Activated T-cell treated with anti-CD3 and anti-CD28 coated beads, Interleukin-2, amount 50 U/mL, for 24 hours (primary cell): ENCODE measurements around the gene PRRT1B.

ENCODE experiments used
- DNase-seq: peaks from one replicate; pipeline ENCODE4 v3.0.0-alpha.2; 2020
- H3K27ac Mint-ChIP-seq: 2 replicates; pipeline ENCODE4 v1.8.0; 2020; ENCODE audit warnings: mild to moderate bottlenecking, mixed read lengths
- H3K27me3 Mint-ChIP-seq: 2 replicates; pipeline ENCODE4 v1.8.0; 2020; ENCODE audit warnings: mixed read lengths
- H3K36me3 Mint-ChIP-seq: 2 replicates; pipeline ENCODE4 v1.8.0; 2020; ENCODE audit warnings: low read depth, mixed read lengths
- H3K4me1 Mint-ChIP-seq: 2 replicates; pipeline ENCODE4 v1.8.0; 2020; ENCODE audit warnings: low read depth, mixed read lengths
- H3K4me3 Mint-ChIP-seq: 2 replicates; pipeline ENCODE4 v1.8.0; 2020; ENCODE audit warnings: mild to moderate bottlenecking, moderate library complexity, mixed read lengths
- H3K9me3 Mint-ChIP-seq: 2 replicates; pipeline ENCODE4 v1.8.0; 2020; ENCODE audit warnings: mixed read lengths

PRRT1B gene

DNA sequence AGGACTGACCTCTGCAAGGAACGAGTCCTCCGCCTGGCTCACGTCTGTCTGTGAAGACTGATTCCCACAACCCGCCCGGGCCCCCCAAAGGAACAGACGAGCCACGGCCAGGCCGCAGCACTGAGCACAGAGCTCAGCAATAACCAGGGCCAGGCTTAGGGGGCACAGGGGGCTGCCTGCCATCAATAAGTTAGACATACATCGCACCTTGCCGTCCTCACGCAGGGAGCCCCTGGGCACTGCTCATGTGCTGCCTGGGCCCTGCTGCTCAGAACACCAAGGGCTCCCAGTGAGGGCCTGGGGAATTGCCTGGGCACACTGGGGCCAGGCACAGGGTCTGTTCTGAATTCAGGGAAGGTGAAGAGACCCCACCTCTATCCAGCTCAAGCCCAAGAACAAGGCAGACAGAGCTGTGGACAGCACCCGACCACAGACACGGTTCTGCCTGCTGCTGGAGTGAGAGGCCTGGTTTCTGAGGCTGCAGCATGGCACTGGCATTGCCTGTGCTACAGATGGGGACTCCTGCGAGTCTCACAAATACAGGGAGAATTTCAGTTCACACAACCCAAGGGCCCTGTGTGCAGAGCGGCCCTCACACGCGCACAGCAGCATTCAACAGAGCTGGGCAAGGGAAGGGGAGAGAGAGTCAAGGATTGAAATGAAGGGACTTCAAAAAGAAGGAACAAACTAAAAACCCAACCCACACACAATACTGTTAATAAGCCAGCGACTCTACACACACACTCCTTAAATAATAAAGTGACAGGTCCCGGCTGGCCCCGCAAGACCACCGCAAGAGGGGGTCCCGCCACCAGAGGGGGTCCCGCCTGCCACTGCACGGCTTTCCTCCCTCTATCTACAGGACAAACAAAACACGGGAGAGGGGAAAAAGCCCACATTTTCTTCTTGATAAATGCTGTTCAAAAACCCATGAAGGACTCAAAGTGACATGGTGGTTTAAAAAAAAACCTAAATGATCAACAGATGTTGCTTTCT, 32.0 kb downstream of the PRRT1B start:
- no peak for DNase-seq
- no peaks in the 10 kb centered on the region for H3K27me3 Mint-ChIP-seq
- no peaks in the 10 kb centered on the region for H3K9me3 Mint-ChIP-seq
- peaks cover 27% of the 10 kb centered on the region for H3K4me1 Mint-ChIP-seq
- H3K4me3 Mint-ChIP-seq = no peak overlapping the region
- peak overlapping the region; percentile 92 for H3K27ac Mint-ChIP-seq
- H3K36me3 Mint-ChIP-seq = peaks cover 94% of the 10 kb centered on the region

DNA sequence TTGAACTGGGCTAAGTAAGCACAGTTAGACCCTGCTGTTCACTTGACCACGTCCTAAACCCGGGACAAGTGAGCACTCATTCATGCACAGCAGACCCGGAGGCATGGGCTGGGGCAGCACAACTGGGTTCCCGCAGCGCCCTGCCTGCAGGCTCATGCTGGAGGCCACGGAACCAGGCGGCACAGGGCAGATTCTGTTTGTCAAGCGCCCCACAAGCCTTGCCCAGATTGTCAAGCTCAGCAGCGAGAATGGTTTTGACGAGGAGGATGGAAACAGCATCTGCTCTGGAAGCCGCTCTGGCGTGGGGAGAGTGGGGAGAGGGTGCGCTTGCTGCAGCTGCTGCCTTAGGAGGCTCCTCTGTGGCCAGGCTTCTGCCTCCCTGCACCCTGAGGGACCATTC, 32.7 kb downstream of the PRRT1B start:
- no peaks in the 10 kb centered on the region for H3K27me3 Mint-ChIP-seq
- no peaks in the 10 kb centered on the region for H3K9me3 Mint-ChIP-seq
- H3K36me3 Mint-ChIP-seq = peaks cover 94% of the 10 kb centered on the region
- H3K27ac Mint-ChIP-seq = peak overlapping the region; percentile 92
- DNase-seq = no peak
- H3K4me3 Mint-ChIP-seq = no peak overlapping the region
- peaks cover 27% of the 10 kb centered on the region for H3K4me1 Mint-ChIP-seq

DNA sequence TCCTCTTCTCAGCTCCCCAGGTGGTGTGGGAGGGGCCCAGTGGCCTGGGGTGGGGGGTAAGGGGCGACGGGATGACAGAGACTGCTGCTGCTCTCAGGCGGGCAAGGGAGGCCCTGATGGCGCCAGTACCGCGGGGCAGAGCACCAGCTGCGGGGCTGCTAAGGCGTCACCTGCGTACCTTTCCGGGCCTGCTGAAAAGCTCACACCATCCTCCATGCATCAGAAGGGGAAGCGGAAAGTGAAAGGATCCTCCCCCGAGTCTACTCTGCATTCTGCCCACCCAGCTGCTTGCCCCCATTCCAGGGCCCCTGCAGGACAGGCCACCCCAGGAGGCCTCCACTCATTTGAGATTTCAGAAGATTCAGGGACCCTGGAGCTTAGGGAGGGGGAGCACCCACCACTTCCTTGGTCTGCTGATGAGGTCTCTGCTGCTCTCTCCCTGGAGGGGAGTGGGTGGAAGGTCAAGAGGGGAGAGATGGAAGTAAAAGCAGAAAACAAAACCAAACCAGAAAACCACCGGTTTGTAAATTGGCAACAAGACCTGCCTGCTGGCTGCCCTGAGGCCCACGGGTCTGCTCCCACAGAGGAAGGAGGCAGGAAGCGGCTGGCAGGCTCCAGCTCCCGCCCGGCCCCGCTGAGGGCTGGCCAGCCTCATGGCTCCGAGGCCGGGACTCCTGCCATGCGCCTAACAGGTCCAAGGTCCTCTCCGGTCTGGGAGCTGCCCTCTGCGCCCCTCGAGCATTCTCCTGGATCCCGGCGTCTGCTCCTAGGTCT, 33.6 kb downstream of the PRRT1B start:
- peak; percentile 64 for DNase-seq
- Mint-ChIP-seq H3K36me3 (peaks cover 98% of the 10 kb centered on the region), H3K4me1 (peaks cover 29% of the 10 kb centered on the region), H3K4me3 (peak overlapping the region; percentile 59), H3K9me3 (no peaks in the 10 kb centered on the region), H3K27ac (peak overlapping the region; percentile 92), H3K27me3 (no peaks in the 10 kb centered on the region)

DNA sequence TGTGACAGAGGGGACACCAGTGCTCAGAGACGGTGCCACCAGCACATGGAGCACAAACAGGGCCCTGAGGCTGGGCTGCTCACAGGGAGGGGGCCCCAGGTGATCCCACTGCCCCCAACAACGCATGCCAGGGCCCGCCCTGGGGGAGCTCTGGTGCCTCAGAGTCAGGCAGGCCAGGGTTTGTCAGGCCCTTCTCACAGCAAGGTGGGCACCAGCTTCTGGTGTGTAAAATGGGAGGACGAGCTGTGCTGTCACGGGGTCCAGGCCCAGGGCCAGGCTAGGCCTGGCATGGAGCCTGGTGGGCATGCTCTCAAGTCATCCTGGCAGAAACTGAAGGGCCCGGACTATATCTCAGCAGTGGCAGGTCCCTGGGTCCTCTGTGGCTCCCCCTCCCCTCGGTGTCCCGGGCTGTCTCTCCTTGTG, 34.5 kb downstream of the PRRT1B start:
- no peak for DNase-seq
- peak overlapping the region; percentile 92 for H3K27ac Mint-ChIP-seq
- no peaks in the 10 kb centered on the region for H3K27me3 Mint-ChIP-seq
- H3K4me1 Mint-ChIP-seq = peaks cover 33% of the 10 kb centered on the region
- peaks cover 96% of the 10 kb centered on the region for H3K36me3 Mint-ChIP-seq
- H3K9me3 Mint-ChIP-seq = no peaks in the 10 kb centered on the region
- no peak overlapping the region for H3K4me3 Mint-ChIP-seq

DNA sequence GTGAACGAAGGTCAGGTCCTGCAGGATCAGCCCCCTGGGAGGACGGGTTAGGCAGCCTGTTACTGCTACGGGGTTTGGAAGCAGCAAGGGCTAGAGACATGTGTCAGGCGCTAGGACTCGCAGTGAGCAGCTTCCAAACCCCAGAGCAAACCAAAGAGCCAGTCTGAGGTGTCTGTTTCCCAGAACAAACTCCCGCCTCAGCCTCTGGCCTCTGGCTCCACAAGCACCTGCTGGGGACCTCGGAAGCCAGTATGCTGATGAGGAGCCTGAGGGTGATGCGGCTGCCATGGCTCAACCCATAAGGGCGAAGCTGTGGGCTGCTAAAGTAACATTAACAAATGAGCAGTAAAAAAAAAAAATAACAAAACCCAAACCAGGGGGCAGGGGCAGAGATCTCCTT, 35.0 kb downstream of the PRRT1B start:
- Mint-ChIP-seq H3K4me1 (peaks cover 38% of the 10 kb centered on the region), H3K4me3 (no peak overlapping the region), H3K36me3 (peaks cover 96% of the 10 kb centered on the region)

DNA sequence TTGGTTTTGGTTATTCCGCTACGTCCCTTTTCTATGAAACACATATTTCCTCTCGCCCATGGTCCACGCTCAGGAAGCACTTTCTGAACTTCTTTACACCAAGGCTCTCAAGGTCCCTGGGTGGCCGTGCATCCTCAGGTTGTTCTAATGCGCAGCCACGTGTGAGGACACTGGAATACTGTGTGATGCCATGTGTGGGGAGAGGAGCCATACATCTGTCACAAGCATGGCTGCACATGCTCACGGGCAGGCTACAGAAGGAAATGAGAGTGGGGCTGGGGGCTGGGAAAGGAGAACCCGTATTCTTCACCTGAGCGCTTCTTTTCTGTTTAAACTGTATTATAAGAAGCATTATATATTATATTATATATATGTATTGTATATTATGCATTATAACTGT, 36.7 kb downstream of the PRRT1B start:
- no peak for DNase-seq
- Mint-ChIP-seq H3K9me3 (no peaks in the 10 kb centered on the region), H3K27ac (peak overlapping the region; percentile 45), H3K27me3 (no peaks in the 10 kb centered on the region), H3K4me1 (peaks cover 52% of the 10 kb centered on the region), H3K4me3 (no peak overlapping the region), H3K36me3 (peaks cover 90% of the 10 kb centered on the region)

More for the DNA sequence above, 35.0 kb downstream of the PRRT1B start:
- Mint-ChIP-seq H3K27me3 (no peaks in the 10 kb centered on the region), H3K9me3 (no peaks in the 10 kb centered on the region), H3K27ac (peak overlapping the region; percentile 50)
- no peak for DNase-seq

DNA sequence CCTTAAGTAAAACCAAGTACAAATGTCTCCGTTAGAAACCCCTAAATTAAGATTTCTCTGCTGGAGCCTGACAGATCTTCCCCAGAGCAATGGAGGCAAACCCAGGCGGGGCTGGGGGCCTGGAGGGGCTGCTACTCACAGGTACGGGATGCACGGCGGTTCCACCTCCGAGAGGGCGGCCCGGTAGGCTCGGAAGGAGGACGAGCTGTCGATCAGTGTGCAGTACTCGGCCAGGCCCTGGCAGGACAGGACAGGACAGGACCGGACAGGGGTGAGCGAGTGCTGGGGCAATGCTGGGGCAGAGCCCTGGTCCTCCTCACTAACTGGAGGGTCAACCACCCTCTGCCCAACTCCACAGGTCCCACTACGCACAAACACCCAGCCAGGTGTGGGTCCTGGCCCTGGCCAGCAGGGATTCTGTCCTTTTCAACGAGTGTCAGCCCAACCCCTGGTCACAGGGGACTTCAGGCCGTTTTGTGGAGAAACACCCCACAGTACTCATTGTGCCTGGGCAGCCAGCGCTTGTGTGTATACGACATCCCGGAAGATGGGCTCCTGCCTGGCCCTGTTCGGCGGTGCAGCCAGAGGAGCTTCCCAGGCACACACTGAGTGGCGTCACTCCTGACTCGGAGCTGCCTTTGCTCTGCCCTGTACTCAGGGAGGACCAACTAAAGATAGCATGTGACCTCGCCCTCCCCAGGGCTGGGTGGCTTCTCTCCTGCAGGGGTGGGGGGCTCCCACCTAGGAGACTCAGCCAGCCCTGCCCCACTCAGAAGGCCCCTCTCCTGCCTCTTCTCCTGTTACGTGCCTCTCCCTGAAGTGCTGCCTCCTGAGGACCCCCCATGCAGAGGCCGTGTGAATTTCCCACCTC, 37.4 kb downstream of the PRRT1B start:
- no peaks in the 10 kb centered on the region for H3K9me3 Mint-ChIP-seq
- H3K27me3 Mint-ChIP-seq = no peaks in the 10 kb centered on the region
- peaks cover 90% of the 10 kb centered on the region for H3K36me3 Mint-ChIP-seq
- no peak overlapping the region for H3K4me3 Mint-ChIP-seq
- peaks cover 52% of the 10 kb centered on the region for H3K4me1 Mint-ChIP-seq
- H3K27ac Mint-ChIP-seq = peak overlapping the region; percentile 51
- no peak for DNase-seq

- H3K36me3 Mint-ChIP-seq = peaks cover 90% of the 10 kb centered on the region
- peaks cover 47% of the 10 kb centered on the region for H3K4me1 Mint-ChIP-seq
- peak overlapping the region; percentile 51 for H3K27ac Mint-ChIP-seq
- no peak for DNase-seq
- H3K27me3 Mint-ChIP-seq = no peaks in the 10 kb centered on the region
- no peak overlapping the region for H3K4me3 Mint-ChIP-seq
- no peaks in the 10 kb centered on the region for H3K9me3 Mint-ChIP-seq
Observed at GRCh38 chr9:131583337-131583645, 38.0 kb downstream of the PRRT1B start.

GRCh38 chr9:131583836-131584555, 38.7 kb downstream of the PRRT1B start:
- H3K4me1 Mint-ChIP-seq = peaks cover 40% of the 10 kb centered on the region
- no peak for DNase-seq
- no peaks in the 10 kb centered on the region for H3K27me3 Mint-ChIP-seq
- H3K4me3 Mint-ChIP-seq = no peak overlapping the region
- H3K27ac Mint-ChIP-seq = peak overlapping the region; percentile 51
- no peaks in the 10 kb centered on the region for H3K9me3 Mint-ChIP-seq
- peaks cover 90% of the 10 kb centered on the region for H3K36me3 Mint-ChIP-seq

GRCh38 chr9:131584858-131585257, 39.5 kb downstream of the PRRT1B start:
- Mint-ChIP-seq H3K4me1 (peaks cover 32% of the 10 kb centered on the region), H3K4me3 (no peak overlapping the region), H3K27ac (peak overlapping the region; percentile 88), H3K9me3 (no peaks in the 10 kb centered on the region), H3K36me3 (peaks cover 90% of the 10 kb centered on the region), H3K27me3 (no peaks in the 10 kb centered on the region)
- DNase-seq = no peak

GRCh38 chr9:131585375-131585774, 40.1 kb downstream of the PRRT1B start:
- Mint-ChIP-seq H3K27ac (peak overlapping the region; percentile 88), H3K36me3 (peaks cover 90% of the 10 kb centered on the region), H3K9me3 (no peaks in the 10 kb centered on the region), H3K27me3 (no peaks in the 10 kb centered on the region), H3K4me3 (no peak overlapping the region), H3K4me1 (peaks cover 32% of the 10 kb centered on the region)
- peak; percentile 57 for DNase-seq

DNA sequence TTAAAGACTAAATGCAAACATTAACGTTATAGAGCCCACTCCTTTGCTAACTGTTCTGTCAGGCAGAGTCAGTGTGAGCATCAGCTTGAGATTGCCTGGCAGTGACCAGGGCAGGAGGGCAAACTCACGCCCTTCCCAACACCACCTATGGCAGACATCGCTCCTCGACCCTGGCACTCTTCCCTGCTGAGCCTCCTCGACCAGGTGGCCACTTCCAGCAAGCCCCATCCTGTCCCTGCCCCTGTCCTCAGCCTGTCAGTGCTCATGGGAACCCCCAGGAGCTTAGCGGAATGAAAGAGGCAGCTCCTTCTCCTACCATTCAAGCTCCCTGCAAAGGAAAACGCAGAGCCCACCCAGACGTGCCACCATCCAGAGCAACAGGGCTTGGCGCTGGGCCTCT, 42.0 kb downstream of the PRRT1B start:
- H3K27ac Mint-ChIP-seq = peak overlapping the region; percentile 53
- H3K9me3 Mint-ChIP-seq = no peaks in the 10 kb centered on the region
- no peaks in the 10 kb centered on the region for H3K27me3 Mint-ChIP-seq
- no peak for DNase-seq
- peaks cover 49% of the 10 kb centered on the region for H3K4me1 Mint-ChIP-seq
- H3K36me3 Mint-ChIP-seq = peaks cover 90% of the 10 kb centered on the region
- no peak overlapping the region for H3K4me3 Mint-ChIP-seq

DNA sequence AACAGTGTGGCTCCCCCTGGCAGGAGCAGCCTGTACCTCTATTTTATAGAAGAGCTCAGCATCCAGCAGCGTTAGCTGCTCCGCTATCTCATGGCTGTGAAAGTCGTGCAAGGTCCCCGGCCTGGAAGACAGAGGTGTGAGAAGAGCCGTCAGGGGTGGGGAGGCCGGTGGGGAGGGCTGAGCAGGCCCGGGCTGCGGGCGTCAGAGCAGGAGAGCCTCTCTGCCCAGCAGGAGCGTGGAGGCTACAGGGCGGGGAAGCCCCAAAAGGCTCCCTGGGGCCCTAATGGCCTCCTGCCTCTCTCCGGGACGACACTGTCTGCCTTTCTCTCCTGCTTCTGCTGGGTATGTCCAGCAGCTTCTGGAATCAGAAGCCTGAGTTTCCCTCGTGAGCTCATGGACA, 42.6 kb downstream of the PRRT1B start:
- peak overlapping the region; percentile 35 for H3K27ac Mint-ChIP-seq
- peaks cover 49% of the 10 kb centered on the region for H3K4me1 Mint-ChIP-seq
- no peak overlapping the region for H3K4me3 Mint-ChIP-seq
- DNase-seq = no peak
- H3K9me3 Mint-ChIP-seq = no peaks in the 10 kb centered on the region
- no peaks in the 10 kb centered on the region for H3K27me3 Mint-ChIP-seq
- peaks cover 86% of the 10 kb centered on the region for H3K36me3 Mint-ChIP-seq

GRCh38 chr9:131588396-131588795, 43.1 kb downstream of the PRRT1B start:
- no peak for DNase-seq
- Mint-ChIP-seq H3K4me1 (peaks cover 49% of the 10 kb centered on the region), H3K27ac (peak overlapping the region; percentile 29), H3K9me3 (no peaks in the 10 kb centered on the region), H3K4me3 (no peak overlapping the region), H3K27me3 (no peaks in the 10 kb centered on the region), H3K36me3 (peaks cover 84% of the 10 kb centered on the region)
